DOHH2 (cell line): ENCODE data around the gene ASAP2.
"Not testable (repeated sequence)": the region's sequence is repeated elsewhere in the genome, so short reads cannot be mapped to it uniquely, and the experiment has no call there.

ENCODE experiments used
- H3F3A ChIP-seq: fragments of 200-600 bp; sonication (generic), shearing (Covaris generic); 2 replicates; pipeline ENCODE4 v1.6.0; 2016; ENCODE audit warnings: antibody characterized with exemption, mild to moderate bottlenecking; ENCODE audit not compliant: control insufficient read depth, insufficient read depth
- H3K27ac ChIP-seq: fragments of 200-600 bp; sonication (generic); 2 replicates; pipeline ENCODE4 v1.5.1; 2014; ENCODE audit warnings: low read depth, mild to moderate bottlenecking, low read length, moderate library complexity
- H3K27me3 ChIP-seq: fragments of 200-600 bp; sonication (generic); 2 replicates; pipeline ENCODE4 v1.6.1; 2014; ENCODE audit warnings: mild to moderate bottlenecking, low read length, mixed read lengths; ENCODE audit not compliant: control insufficient read depth
- H3K36me3 ChIP-seq: fragments of 200-600 bp; sonication (generic); 2 replicates; pipeline ENCODE4 v1.6.1; 2014; ENCODE audit warnings: mild to moderate bottlenecking, low read length, moderate library complexity, mixed read lengths; ENCODE audit not compliant: control insufficient read depth
- H3K4me1 ChIP-seq: fragments of 200-600 bp; sonication (generic); 2 replicates; pipeline ENCODE4 v1.6.1; 2014; ENCODE audit warnings: mild to moderate bottlenecking, low read length, mixed read lengths; ENCODE audit not compliant: control insufficient read depth
- H3K4me2 ChIP-seq: fragments of 200-600 bp; sonication (generic); 2 replicates; pipeline ENCODE4 v1.6.0; 2014; ENCODE audit warnings: mild to moderate bottlenecking, low read length, moderate library complexity
- H3K4me3 ChIP-seq: fragments of 200-600 bp; sonication (generic); 2 replicates; pipeline ENCODE4 v1.5.1; 2014; ENCODE audit warnings: mild to moderate bottlenecking, low read length, mixed read lengths
- H3K79me2 ChIP-seq: fragments of 200-600 bp; sonication (generic); 2 replicates; pipeline ENCODE4 v1.6.1; 2014; ENCODE audit warnings: mild to moderate bottlenecking, low read length, mixed read lengths; ENCODE audit not compliant: control insufficient read depth
- H3K9me2 ChIP-seq: fragments of 200-600 bp; sonication (generic); replicated peaks from 2 replicates; pipeline ENCODE4 v1.6.1; 2014; ENCODE audit warnings: mild to moderate bottlenecking, low read length, mixed read lengths; ENCODE audit not compliant: control insufficient read depth
- H3K9me3 ChIP-seq: fragments of 200-600 bp; sonication (generic); 2 replicates; pipeline ENCODE4 v1.6.1; 2014; ENCODE audit warnings: antibody characterized with exemption, low read length, mixed read lengths; ENCODE audit not compliant: control insufficient read depth, insufficient read depth
- H4K20me1 ChIP-seq: fragments of 200-600 bp; sonication (generic); 2 replicates; pipeline ENCODE4 v1.6.0; 2014; ENCODE audit warnings: low read depth, mild to moderate bottlenecking, antibody characterized with exemption, low read length, moderate library complexity; ENCODE audit not compliant: control insufficient read depth, insufficient read depth
- CTCF ChIP-seq: fragments of 200-600 bp; sonication (generic); IDR thresholded peaks from one replicate; pipeline ENCODE4 v1.5.1; 2014; ENCODE audit warnings: antibody characterized with exemption, mild to moderate bottlenecking, low read depth, low read length; ENCODE audit not compliant: poor library complexity, severe bottlenecking
- EZH2phosphoT487 ChIP-seq: fragments of 200-600 bp; sonication (generic); IDR thresholded peaks from 2 replicates; pipeline ENCODE4 v1.6.1; 2017; ENCODE audit warnings: borderline replicate concordance, mild to moderate bottlenecking, antibody characterized with exemption, low read length, moderate library complexity, mixed read lengths

Gene ASAP2

GRCh38 chr2:9394816-9395215, 188.2 kb downstream of the ASAP2 start:
- Histone ChIP-seq H3K79me2 (no peaks in the 10 kb centered on the region), H3K9me2 (no peaks in the 10 kb centered on the region), H3K4me1 (no peaks in the 10 kb centered on the region), H3K4me3 (no peak overlapping the region), H4K20me1 (no peaks in the 10 kb centered on the region), H3F3A (no peaks in the 10 kb centered on the region), H3K36me3 (no peaks in the 10 kb centered on the region), H3K4me2 (no peak overlapping the region), H3K9me3 (no peaks in the 10 kb centered on the region), H3K27ac (no peak overlapping the region), H3K27me3 (no peaks in the 10 kb centered on the region)
- no peak for TF ChIP-seq EZH2phosphoT487
- TF ChIP-seq CTCF: no peak

GRCh38 chr2:9397201-9397600, 190.6 kb downstream of the ASAP2 start:
- no peak for TF ChIP-seq CTCF
- Histone ChIP-seq H3F3A (no peaks in the 10 kb centered on the region), H4K20me1 (no peaks in the 10 kb centered on the region), H3K27me3 (no peaks in the 10 kb centered on the region), H3K4me3 (no peak overlapping the region), H3K36me3 (no peaks in the 10 kb centered on the region), H3K4me1 (peaks cover 3% of the 10 kb centered on the region), H3K9me3 (no peaks in the 10 kb centered on the region), H3K4me2 (no peak overlapping the region), H3K9me2 (no peaks in the 10 kb centered on the region), H3K27ac (no peak overlapping the region), H3K79me2 (no peaks in the 10 kb centered on the region)

DNA sequence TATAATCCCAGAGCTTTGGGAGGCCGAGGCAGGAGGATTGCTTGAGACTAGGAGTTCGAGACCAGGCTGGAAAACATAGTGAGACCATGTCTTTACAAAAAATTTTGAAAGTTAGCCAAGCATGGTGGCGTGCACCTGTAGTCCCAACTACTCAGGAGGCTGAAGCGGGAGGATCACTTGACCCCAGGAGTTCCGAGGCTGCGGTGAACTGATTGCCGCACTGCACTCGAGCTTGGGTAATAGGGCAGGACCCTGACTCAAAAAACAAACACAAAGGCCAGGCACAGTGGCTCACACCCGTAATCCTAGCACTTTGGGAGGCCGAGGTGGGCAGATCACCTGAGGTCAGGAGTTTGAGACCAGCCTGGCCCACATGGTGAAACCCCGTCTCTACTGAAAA, 191.6 kb downstream of the ASAP2 start:
- not testable (repeated sequence) for H3K9me2 ChIP-seq, H3K27me3 ChIP-seq, H3F3A ChIP-seq, H3K4me1 ChIP-seq, H3K4me2 ChIP-seq, H3K9me3 ChIP-seq, H3K36me3 ChIP-seq, H3K4me3 ChIP-seq, H4K20me1 ChIP-seq, H3K27ac ChIP-seq, H3K79me2 ChIP-seq

GRCh38 chr2:9398881-9399780, 192.5 kb downstream of the ASAP2 start:
- Histone ChIP-seq H3F3A (peaks cover 10% of the 10 kb centered on the region; the same call in 1 of the 2 replicates), H3K9me3 (no peaks in the 10 kb centered on the region), H4K20me1 (peaks cover 4% of the 10 kb centered on the region; the same call in 1 of the 2 replicates), H3K9me2 (no peaks in the 10 kb centered on the region), H3K79me2 (no peaks in the 10 kb centered on the region), H3K27me3 (no peaks in the 10 kb centered on the region), H3K4me1 (peaks cover 3% of the 10 kb centered on the region), H3K27ac (no peak overlapping the region), H3K4me3 (no peak overlapping the region), H3K36me3 (no peaks in the 10 kb centered on the region), H3K4me2 (no peak overlapping the region)
- TF ChIP-seq EZH2phosphoT487: no peak
- no peak for TF ChIP-seq CTCF
